ENCODE data around the gene DIABLO.

DNA sequence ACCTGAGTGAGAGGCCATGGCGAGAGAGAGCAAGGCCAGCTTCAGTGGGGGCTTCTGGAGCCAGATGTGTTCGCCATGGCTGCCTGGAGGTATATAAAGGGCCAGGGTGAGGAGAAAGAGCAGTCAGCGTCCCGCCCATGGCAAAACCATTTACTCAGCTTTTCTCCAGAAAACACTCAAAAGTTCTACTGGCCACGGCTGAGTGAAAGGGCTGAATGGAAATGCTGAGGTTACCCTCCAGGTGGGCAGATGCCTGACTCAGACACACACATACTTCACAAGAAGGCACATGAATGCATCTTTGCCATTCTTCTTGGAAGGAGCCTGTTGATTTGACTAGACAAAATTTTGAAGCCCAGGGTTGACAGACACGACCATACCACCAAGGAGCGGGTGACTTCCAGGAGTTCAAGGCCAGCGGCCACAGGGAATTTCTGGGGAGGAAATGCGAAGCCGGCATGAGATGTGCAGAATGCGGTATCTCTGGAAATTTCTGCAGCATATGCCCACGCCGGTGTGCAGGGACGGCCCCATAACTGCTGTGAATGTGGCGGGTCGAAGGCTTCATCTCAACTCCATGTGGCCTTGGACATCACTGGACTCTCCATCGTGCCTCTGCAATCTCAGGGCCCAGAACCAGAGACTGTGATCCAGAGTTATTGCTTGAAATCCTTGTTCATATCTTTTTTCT is 51.6 kb downstream of the DIABLO start, which contains the start of gene IL31:
- TF ChIP-seq, protein P1, sequence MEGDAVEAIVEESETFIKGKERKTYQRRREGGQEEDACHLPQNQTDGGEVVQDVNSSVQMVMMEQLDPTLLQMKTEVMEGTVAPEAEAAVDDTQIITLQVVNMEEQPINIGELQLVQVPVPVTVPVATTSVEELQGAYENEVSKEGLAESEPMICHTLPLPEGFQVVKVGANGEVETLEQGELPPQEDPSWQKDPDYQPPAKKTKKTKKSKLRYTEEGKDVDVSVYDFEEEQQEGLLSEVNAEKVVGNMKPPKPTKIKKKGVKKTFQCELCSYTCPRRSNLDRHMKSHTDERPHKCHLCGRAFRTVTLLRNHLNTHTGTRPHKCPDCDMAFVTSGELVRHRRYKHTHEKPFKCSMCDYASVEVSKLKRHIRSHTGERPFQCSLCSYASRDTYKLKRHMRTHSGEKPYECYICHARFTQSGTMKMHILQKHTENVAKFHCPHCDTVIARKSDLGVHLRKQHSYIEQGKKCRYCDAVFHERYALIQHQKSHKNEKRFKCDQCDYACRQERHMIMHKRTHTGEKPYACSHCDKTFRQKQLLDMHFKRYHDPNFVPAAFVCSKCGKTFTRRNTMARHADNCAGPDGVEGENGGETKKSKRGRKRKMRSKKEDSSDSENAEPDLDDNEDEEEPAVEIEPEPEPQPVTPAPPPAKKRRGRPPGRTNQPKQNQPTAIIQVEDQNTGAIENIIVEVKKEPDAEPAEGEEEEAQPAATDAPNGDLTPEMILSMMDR (IDR thresholded peaks at IDR 0.05; ENCODE audit: low read depth, low read length): no peak
- TF ChIP-seq EZH2phosphoT487 (IDR thresholded peaks at IDR 0.05; ENCODE audit: low read depth): no peak

Data from OCI-LY3 (cell line).